CD4-positive, alpha-beta T cell treated with Interleukin-1 beta for 1 hour (primary cell): ENCODE data around the gene ODAM.
"Not testable (repeated sequence)": the region's sequence is repeated elsewhere in the genome, so short reads cannot be mapped to it uniquely, and the experiment has no call there.

Source experiments
- DNase-seq, 2 donors: peaks; one replicate each; pipeline ENCODE4 v3.0.0-alpha.2; 2020 to 2022

Gene ODAM

GRCh38 chr4:70225824-70226223 is 30.3 kb downstream of the ODAM start, which contains the start of gene FDCSP:
FDCSP (plus strand) TSS chr4:70226124; CDS start chr4:70231195, 5,071 bp downstream.
- no peak for DNase-seq

- DNase-seq: no peak
Measured at GRCh38 chr4:70236125-70236524, 40.6 kb downstream of the ODAM start.

GRCh38 chr4:70239131-70239883 is 43.8 kb downstream of the ODAM start:
- no peak for DNase-seq

- DNase-seq: no peak
Measured at GRCh38 chr4:70239884-70240591, 44.5 kb downstream of the ODAM start.

GRCh38 chr4:70242297-70242696 is 46.8 kb downstream of the ODAM start, which contains the start of gene CSN3:
CSN3 (plus strand) TSS chr4:70242597; CDS start chr4:70244820, 2,223 bp downstream.
- not testable (repeated sequence) for DNase-seq

GRCh38 chr4:70243091-70243490 is 47.6 kb downstream of the ODAM start:
- DNase-seq: no peak

GRCh38 chr4:70251250-70251944 is 55.9 kb downstream of the ODAM start:
- DNase-seq: no peak

GRCh38 chr4:70251945-70252277 is 56.4 kb downstream of the ODAM start:
- DNase-seq: no peak
